ENCODE measurements around the gene RBL2.
"Not testable (repeated sequence)": the region's sequence is repeated elsewhere in the genome, so short reads cannot be mapped to it uniquely, and the experiment has no call there.

RBL2 gene, protein sequence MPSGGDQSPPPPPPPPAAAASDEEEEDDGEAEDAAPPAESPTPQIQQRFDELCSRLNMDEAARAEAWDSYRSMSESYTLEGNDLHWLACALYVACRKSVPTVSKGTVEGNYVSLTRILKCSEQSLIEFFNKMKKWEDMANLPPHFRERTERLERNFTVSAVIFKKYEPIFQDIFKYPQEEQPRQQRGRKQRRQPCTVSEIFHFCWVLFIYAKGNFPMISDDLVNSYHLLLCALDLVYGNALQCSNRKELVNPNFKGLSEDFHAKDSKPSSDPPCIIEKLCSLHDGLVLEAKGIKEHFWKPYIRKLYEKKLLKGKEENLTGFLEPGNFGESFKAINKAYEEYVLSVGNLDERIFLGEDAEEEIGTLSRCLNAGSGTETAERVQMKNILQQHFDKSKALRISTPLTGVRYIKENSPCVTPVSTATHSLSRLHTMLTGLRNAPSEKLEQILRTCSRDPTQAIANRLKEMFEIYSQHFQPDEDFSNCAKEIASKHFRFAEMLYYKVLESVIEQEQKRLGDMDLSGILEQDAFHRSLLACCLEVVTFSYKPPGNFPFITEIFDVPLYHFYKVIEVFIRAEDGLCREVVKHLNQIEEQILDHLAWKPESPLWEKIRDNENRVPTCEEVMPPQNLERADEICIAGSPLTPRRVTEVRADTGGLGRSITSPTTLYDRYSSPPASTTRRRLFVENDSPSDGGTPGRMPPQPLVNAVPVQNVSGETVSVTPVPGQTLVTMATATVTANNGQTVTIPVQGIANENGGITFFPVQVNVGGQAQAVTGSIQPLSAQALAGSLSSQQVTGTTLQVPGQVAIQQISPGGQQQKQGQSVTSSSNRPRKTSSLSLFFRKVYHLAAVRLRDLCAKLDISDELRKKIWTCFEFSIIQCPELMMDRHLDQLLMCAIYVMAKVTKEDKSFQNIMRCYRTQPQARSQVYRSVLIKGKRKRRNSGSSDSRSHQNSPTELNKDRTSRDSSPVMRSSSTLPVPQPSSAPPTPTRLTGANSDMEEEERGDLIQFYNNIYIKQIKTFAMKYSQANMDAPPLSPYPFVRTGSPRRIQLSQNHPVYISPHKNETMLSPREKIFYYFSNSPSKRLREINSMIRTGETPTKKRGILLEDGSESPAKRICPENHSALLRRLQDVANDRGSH

DNA sequence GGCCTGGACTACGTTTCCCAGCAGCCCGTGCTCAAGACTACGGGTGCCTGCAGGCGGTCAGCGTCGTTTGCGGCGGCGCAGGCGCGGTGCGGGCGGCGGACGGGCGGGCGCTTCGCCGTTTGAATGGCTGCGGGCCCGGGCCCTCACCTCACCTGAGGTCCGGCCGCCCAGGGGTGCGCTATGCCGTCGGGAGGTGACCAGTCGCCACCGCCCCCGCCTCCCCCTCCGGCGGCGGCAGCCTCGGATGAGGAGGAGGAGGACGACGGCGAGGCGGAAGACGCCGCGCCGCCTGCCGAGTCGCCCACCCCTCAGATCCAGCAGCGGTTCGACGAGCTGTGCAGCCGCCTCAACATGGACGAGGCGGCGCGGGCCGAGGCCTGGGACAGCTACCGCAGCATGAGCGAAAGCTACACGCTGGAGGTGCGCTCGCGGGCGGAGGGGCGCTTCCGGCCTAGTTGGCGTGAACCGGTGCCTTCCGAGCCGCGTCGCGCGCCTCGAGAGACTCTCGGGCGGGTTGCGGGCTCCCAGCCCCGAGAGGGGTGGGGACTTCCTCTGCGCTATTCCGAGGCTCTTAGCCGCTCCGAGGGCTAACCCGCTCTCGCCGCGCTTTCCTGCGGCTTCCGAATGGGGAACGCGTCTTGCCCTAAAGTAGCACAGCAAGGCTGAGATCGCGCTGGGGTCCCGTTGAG is at the start of gene RBL2:
RBL2 (plus strand) TSS at position 95 of the 689 bp plus-strand sequence; CDS start at position 181, 86 bp downstream.
- DNase-seq (ENCODE audit: low read depth) = peak; percentile 29

DNA sequence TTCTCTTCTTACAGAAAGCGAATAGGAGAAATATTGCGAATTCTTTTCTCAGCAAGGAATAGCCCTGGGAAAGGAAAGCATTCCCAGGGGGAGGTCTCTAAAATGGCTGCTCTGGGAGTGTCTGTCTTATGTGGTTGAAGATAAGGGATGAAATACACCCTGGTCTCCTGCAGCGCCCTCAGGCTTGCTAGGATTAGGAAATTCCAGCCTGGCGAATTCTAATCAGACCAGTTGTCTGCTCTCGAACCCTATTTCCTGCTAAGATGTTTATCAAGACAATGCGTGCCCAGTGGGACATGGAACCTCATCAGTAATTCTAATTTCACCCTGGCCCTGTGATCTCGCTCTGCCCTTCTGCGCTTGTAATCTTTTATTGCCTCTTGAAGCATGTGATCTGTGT is 49.7 kb upstream of the RBL2 start:
- not testable (repeated sequence) for DNase-seq (ENCODE audit: low read depth)

DNA sequence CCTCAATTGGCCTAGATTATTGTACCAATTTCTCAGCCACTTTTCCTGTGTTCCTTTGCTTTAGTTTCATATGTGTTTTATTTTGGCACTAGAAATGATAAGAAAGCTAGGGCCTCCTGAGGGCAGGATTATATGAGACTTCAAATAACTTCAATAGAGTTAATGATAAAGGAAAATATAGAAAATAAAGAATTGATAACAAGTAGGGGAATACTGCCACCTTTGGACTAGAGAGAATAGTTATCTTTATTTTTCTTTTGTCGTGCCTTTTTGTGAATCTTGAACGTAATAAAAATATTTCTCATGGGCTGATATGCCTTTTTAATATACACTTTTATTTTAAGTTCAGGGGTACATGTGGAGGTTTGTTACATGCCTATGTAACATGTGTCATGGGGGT is 29.3 kb upstream of the RBL2 start:
- no peak for DNase-seq (ENCODE audit: low read depth)

DNA sequence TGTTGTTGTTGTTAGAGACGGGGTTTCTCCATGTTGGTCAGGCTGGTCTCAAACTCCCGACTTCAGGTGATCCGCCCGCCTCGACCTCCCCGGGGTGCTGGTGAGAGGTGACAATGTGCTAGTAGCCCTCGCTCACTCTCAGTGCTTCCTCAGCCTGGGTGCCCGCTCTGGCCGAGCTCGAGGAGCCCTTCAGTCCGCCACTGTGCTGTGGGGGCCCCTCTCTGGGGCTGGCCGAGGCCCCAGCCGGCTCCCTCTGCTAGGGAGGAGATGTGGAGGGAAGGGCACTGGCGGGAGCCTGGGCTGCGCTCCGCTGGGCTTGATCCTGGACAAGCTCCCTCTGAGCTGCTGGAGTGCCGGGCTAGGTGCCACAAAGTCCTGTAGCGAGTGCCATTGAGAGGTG is 21.7 kb upstream of the RBL2 start:
- no peak for DNase-seq (ENCODE audit: low read depth)

DNA sequence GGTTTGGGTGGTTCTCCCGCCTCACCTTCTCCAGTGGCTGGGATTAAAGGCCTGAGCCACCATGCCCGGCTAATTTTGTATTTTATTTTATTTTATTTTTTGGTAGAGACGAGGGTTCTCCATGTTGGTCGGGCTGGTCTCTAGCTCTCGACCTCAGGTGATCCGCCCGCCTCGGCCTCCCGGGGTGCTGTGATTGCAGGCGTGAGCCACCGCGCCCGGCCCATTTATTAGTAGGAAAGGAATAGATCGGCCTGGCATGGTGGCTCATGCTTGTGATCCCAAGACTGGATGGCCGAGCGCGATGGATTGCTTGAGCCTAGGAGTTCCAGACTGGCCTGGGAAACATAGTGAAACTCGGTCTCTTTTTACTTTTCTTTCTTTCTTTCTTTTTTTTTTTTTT is 20.4 kb upstream of the RBL2 start:
- DNase-seq (ENCODE audit: low read depth) = no peak

DNA sequence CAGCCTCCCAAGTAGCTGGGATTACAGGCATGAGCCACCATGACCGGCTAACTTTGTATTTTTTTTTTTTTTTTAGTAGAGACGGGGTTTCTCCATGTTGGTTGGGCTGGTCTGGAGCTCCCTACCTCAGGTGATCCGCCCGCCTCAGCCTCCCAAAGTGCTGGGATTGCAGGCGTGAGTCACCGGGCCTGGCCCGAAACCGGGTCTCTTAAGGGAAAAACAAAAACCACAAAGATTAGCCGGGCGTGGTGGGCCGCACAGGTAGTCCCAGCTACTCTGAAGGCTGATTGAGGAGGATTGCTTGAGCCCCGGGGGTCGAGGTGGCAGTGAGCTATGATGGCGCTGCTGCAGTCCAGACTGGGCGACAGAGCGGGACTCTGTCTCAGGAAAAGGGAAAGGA is 19.9 kb upstream of the RBL2 start:
- no peak for DNase-seq (ENCODE audit: low read depth)

DNA sequence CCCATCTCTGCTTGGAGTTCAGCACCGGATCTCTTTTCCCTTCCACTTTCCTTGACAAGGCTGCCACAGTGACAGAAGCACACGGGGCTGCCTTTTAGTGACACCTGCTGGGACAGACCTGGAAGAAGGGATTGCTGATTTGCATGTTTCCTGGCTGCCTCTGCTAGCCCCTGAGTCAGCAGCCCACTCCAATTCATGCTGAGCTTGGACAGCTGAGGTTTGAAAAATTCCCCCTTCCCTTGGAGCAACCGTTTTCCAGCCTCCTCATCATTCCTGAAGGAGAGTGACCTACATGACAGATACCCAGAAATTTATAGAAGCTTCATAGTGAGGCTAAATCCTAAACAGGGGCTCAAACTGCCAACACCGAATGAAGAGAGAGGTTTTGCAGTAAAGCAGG is 18.8 kb upstream of the RBL2 start:
- DNase-seq (ENCODE audit: low read depth) = no peak

DNA sequence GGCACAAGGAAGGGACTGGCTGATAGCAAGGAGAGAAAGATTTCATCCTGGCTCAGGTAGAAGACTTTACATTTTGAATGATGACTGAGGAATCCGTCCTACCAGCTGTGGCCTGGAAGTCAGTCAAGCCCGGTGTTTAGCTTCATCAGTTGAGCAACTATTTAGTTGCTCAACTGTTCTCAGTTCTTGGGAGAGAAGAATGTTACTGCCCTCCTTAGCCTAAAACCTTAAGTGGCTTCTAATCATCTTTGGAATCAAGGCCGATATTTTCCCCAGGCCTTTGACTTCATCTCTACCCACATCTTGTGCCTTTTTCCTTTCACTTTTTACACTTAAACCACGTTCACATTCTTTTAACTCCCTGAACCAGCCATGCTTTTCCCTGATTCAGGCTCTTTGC is 17.3 kb upstream of the RBL2 start:
- no peak for DNase-seq (ENCODE audit: low read depth)

DNA sequence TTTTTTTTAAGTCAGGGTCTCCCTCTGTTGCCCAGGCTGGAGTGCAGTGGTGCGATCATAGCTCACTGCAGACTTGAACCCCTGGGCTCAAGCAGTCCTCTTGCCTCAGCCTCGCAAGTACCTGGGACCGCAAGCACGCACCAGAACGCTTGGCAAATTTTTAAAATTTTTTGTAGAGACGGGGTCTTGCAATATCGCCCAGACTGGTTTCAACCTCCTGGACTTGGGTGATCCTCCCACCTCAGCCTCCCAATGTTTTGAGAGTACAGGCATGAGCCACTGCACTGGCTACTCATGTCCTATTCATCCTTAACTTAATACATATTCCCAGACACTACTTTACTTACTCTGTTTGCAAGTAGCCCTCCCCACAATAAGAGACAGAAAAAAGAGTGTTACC is 16.3 kb upstream of the RBL2 start:
- no peak for DNase-seq (ENCODE audit: low read depth)

DNA sequence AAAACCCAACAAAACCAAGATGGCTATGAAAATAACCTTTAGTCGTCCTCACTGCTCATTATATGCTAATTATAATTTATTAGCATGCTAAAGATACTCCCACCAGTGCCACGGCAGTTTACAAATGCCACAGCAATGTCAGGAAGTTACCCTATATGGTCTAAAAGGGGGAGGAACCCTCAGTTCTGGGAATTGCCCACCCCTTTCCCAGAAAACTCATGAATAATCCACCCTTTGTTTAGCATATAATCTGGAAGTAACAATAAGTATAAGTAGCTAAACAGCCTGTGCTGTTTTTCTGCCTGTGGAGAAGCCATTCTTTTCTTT is 14.9 kb upstream of the RBL2 start:
- not testable (repeated sequence) for DNase-seq (ENCODE audit: low read depth)

DNA sequence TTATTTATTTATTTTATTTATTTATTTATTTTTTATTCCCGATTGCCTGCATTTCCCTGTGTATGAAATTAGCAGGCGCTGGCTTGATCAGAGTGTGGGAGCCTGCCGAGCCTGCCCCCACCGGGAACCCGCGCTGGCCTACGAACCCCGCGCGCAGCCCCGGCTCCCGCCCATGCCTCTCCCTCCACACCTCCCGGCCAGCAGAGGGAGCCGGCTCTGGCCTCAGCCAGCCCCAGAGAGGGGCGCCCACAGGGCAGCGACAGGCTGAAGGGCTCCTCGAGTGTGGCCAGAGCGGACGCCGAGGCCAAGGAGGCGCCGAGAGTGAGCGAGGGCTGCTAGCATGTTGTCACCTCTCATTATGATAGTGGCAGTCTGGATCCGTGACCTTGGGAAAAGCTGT is 13.0 kb upstream of the RBL2 start:
- no peak for DNase-seq (ENCODE audit: low read depth)

DNA sequence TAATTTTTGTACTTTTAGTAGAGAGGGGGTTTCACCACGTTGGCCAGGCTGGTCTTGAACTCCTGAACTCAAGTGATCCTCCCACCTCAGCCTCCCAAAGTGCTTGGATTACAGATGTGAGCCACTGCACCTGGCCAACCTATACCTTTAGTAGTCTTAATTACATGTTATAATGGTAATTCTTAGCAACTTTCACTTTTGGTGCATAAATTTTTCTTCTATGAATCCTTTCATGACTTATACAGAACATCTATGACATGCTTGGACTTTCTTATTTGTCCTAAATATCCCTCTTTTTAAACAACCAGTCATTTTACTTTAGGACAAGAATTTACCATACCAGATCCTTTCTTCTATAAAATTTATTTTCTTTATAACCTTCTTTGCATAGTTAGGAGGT is 10.3 kb upstream of the RBL2 start:
- DNase-seq (ENCODE audit: low read depth) = peak; percentile 3

DNA sequence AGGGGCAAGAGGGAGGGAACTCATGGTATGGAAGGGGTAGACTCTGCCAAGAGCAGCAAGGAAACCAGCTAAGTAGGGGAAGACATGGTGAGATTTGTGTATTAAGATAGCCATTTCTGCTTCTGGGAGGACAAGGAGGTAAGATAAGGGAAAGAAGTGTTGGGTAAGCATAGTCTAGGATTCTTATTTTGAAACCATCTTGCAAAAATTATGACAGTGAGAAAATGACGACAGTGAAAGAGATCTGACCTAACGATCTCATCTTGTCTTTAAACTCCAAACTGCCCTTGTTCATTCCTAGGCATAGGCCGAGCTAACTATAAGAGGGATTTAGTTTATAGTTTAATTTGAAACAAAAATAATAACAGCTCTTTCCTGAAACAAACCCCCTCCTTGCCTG is 5.6 kb upstream of the RBL2 start:
- no peak for DNase-seq (ENCODE audit: low read depth)

DNA sequence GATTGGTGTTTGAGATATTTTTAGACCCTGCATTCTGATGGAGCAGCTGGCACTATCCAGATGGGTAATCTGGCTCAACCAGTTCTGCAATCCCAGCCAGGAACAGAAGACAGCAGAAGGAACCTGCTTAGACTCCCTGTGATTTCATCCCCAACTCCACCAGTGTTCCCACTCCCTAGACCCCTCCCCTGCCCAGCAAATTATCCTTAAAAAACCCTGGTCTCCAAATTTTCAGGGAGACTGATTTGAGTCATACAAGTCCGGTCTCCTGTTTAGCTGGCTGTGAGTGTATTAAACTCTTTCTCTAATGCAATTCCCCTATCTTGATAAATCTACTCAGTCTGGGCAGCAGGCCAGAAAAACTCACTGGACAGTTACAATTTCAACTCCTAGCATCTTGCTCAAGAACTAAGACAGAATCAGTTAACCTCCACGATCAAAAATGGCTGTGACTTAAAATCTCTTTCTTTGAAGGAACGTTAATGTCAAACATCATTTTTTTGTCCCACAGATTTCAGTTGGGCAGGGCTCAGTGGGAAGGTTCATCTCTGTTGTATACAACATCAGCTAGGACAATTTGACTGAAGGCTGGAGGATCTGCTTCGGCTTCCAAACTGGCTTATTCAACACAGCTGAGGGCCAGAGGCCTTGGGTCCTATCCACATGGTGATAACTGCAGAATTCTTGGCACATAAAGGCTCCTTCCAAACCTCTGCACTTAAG is 4.9 kb upstream of the RBL2 start:
- peak; percentile 2 for DNase-seq (ENCODE audit: low read depth)

DNA sequence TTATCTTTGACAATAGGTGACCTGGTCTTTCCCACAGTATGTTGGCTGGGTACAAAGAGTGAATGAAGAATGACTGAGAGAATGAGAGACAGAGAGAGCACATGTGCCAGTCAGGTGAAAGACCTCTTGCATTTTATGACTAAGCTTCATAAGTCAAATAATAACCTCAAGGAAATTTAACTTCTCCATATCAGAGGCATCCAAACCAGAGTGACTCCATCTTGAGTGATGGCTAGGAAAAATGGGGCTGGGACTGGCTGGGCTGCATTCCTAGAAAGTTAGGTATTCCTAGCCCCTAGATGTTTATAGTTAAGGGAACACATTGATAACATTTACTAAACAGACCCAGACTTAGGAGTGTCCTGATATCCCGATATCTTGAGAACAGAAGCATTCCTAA is 3.9 kb upstream of the RBL2 start:
- no peak for DNase-seq (ENCODE audit: low read depth)

DNA sequence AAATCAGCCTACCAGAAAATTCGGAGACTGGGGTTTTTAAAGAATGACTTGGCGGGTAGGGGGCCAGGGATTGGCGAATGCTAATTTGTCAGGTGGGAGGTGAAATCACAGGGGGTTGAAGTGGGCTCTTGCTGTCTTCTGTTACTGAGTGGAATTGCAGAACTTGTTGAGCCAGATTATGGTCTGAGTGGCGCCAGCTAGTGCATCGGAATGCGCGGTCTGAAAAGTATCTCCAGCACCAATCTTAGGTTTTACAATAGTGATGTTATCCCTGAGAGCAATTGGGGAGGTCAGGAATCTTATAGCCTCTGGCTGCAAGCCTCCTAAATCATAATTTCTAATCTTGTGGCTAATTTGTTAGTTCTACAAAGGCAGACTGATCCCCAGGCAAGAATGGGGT is 762 bp upstream of the RBL2 start:
- no peak for DNase-seq (ENCODE audit: low read depth)

DNA sequence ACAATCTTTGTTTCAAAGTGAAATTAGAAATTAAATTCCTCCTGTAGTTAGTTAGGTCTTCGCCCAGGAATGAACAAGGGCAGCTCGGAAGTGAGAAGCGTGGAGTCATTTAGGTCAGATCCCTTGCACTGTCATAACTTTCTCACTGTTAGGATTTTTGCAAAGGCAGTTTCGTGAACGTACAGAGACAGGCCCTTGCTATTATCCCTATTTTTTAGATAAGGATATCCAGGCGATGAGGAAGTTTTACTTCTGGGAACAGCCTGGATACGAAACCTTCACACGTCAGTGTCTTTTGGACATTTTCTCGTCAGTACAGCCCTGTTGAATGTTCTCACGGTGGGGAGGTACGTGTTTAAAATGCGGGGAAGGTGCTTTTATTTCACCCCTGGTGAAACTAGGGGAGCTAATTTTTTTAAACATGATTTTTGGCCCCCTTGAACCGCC is 318 bp upstream of the RBL2 start:
- no peak for DNase-seq (ENCODE audit: low read depth)

DNA sequence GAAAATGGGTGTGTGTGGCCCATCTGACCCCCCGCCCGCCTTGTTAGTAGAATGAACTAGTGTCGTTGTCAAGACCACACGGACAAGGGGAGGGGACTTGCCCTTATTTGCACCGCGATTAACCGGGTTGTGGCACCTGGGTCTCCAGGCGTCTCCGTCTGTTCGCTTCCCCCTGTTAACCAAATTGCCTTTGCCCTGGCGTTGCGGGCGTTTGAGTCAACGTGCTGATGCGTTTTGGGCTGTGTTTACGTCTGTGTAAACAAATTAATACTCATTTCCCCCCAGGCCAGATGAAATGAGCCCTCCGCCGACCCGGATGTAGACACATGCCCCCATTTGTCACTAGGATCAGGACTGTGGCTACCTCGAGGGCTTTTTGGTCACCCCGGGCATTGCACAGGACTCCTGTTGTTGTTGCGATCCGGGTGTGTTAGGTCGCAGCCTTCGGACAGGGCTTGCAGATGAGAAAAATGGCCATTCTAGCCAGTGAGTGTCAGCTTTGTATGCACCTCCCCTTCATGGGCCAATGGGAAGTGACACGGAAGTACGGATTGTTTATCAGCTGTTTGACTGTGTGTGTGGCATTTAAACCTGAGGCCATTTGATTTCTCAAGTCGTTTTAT is 906 bp downstream of the RBL2 start:
- peak; percentile 66 for DNase-seq (ENCODE audit: low read depth)

DNA sequence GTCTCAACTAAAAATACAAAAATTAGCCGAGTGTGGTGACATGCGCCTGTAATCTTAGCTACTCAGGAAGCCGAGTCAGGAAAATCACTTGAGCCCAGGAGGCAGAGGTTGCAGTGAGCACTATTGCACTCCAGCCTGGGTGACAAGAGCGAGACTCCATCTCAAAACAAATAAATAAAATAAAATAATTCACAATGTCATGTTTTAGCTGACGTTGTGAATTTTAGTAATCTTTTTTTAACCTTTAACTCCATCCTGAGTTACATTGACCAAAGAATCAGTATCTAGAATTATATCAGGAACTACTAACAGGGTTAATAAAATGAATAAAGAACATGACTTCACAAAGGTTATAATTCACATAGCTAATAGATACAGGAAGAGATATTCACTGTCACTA is 5.9 kb downstream of the RBL2 start:
- no peak for DNase-seq (ENCODE audit: low read depth)

DNA sequence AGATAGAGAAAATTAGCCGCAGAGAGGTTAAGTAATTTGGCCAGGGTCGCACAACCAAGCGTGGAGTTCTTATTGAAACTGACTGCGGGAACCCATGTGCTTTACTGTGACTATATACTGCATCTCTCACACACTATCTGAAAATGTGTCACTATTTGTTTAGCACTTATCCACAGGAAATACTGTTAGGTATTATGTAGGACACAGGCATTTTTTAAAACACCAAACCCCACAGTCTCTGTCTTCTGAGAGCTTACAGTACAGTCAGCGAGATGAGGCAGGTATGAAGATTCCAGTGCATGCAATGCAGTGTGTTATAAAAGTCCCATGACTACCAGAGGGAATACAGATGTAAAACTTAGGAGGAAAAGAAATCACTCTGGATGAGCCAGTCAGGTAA is 11.3 kb downstream of the RBL2 start:
- DNase-seq (ENCODE audit: low read depth) = no peak

DNA sequence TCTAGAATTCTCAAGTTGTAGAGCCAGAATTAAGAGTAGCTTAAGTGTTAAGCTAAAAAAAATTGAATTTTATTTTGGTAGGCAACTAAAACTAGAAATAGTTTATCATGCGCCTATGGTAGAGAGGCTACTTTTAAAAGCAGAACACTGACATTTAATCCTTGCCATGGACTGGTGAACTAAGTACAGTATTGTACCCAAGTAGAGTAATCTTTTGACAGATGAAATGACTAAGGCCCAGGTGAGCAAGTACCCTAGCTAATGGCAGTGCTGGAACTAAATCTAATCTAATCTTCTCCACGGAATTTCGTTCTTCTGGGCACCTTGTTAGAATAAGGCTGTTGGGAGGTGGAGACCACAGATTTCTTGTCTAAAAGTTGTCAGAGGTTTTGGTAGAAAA is 11.8 kb downstream of the RBL2 start:
- DNase-seq (ENCODE audit: low read depth) = no peak
